ENCODE measurements around the gene KIF16B. TPM values are rescaled to one million over a fixed set of nuclear protein-coding genes. Genes with fewer than 3 reads are reported as not detected.
"Not testable (repeated sequence)": the region's sequence is repeated elsewhere in the genome, so short reads cannot be mapped to it uniquely, and the experiment has no call there.

Gene KIF16B
- total RNA-seq, 1 donor from 2014 or later = 19.0 TPM

GRCh38 chr20:16569246-16570153 is 3.7 kb downstream of the KIF16B start:
- no peak for DNase-seq (ENCODE audit: low read depth)
- TF ChIP-seq CTCF (IDR thresholded peaks at IDR 0.05; ENCODE audit: insufficient read depth, low read length, severe bottlenecking) = no peak
- no peak for FAIRE-seq
- Histone ChIP-seq H3K4me3 (ENCODE audit: low read depth, low read length) (no peak overlapping the region), H3K27me3 (ENCODE audit: control insufficient read depth, insufficient read depth, low read length) (no peaks in the 10 kb centered on the region), H3K36me3 (ENCODE audit: control insufficient read depth, insufficient read depth, low read length) (peaks cover 2% of the 10 kb centered on the region)

- Histone ChIP-seq H3K4me3 (ENCODE audit: low read depth, low read length) (no peak overlapping the region), H3K27me3 (ENCODE audit: control insufficient read depth, insufficient read depth, low read length) (no peaks in the 10 kb centered on the region), H3K36me3 (ENCODE audit: control insufficient read depth, insufficient read depth, low read length) (peaks cover 2% of the 10 kb centered on the region)
- FAIRE-seq = no peak
- DNase-seq (ENCODE audit: low read depth) = no peak
- no peak for TF ChIP-seq CTCF (IDR thresholded peaks at IDR 0.05; ENCODE audit: insufficient read depth, low read length, severe bottlenecking)
Observed at GRCh38 chr20:16566080-16566479, 7.2 kb downstream of the KIF16B start.

GRCh38 chr20:16564079-16564478 is 9.2 kb downstream of the KIF16B start:
- not testable (repeated sequence) for H3K4me3 ChIP-seq (ENCODE audit: low read depth, low read length); FAIRE-seq; DNase-seq (ENCODE audit: low read depth)

GRCh38 chr20:16563066-16563806 is 10.0 kb downstream of the KIF16B start:
- FAIRE-seq = no peak
- Histone ChIP-seq H3K36me3 (ENCODE audit: control insufficient read depth, insufficient read depth, low read length) (peaks cover 2% of the 10 kb centered on the region), H3K4me3 (ENCODE audit: low read depth, low read length) (no peak overlapping the region), H3K27me3 (ENCODE audit: control insufficient read depth, insufficient read depth, low read length) (no peaks in the 10 kb centered on the region)
- TF ChIP-seq CTCF (IDR thresholded peaks at IDR 0.05; ENCODE audit: insufficient read depth, low read length, severe bottlenecking) = no peak
- no peak for DNase-seq (ENCODE audit: low read depth)

More at GRCh38 chr20:16564079-16564478, 9.2 kb downstream of the KIF16B start:
- H3K27me3 ChIP-seq (ENCODE audit: control insufficient read depth, insufficient read depth, low read length); H3K36me3 ChIP-seq (ENCODE audit: control insufficient read depth, insufficient read depth, low read length): not testable (repeated sequence)

GRCh38 chr20:16562259-16562658 is 11.0 kb downstream of the KIF16B start:
- H3K4me3 ChIP-seq (ENCODE audit: low read depth, low read length) = no peak overlapping the region

More at GRCh38 chr20:16562259-16562658, 11.0 kb downstream of the KIF16B start:
- no peak for TF ChIP-seq CTCF (IDR thresholded peaks at IDR 0.05; ENCODE audit: insufficient read depth, low read length, severe bottlenecking)
- Histone ChIP-seq H3K36me3 (ENCODE audit: control insufficient read depth, insufficient read depth, low read length) (peaks cover 2% of the 10 kb centered on the region), H3K27me3 (ENCODE audit: control insufficient read depth, insufficient read depth, low read length) (no peaks in the 10 kb centered on the region)
- FAIRE-seq (no peak), DNase-seq (ENCODE audit: low read depth) (peak; percentile 88)

All from bronchial epithelial cell (primary cell).